Measurements from ENCODE around the gene PCK2.

PCK2 gene

GRCh38 chr14:24056800-24057184 is 37.3 kb upstream of the PCK2 start:
- no peak overlapping the region for H3K4me3 ChIP-seq (ENCODE audit: low read depth, low read length)
- ChIA-PET CTCF (interaction anchor here (0.6 to 8.9 kb wide), 12 partner anchors 13 to 251 kb away, joined by 3 to 247 read pairs (median 12); partner anchors contain the start of genes CIDEB, CPNE6, DCAF11 and IRF9), POLR2A (interaction anchor here (2.0 to 2.3 kb wide), 4 partner anchors 33 to 104 kb away, joined by 9 to 22 read pairs (median 17); partner anchors contain the start of genes IRF9 and PCK2)
- no peaks in the 10 kb centered on the region for H3K9me3 ChIP-seq (ENCODE audit: control insufficient read depth, insufficient read depth, low read depth, low read length)
- no peaks in the 10 kb centered on the region for H3K4me1 ChIP-seq (ENCODE audit: control insufficient read depth, insufficient read depth, low read length)
- TF ChIP-seq ZNF433 (tag by site-specific recombination; IDR thresholded peaks at IDR 0.05; ENCODE audit: low read depth) (no peak), INSM2 (tag by site-specific recombination; IDR thresholded peaks at IDR 0.05) (no peak), ZNF555 (tag by site-specific recombination; conservative IDR thresholded peaks at IDR 0.05) (no peak), ZNF777 (tag by site-specific recombination; IDR thresholded peaks at IDR 0.05; ENCODE audit: borderline replicate concordance) (no peak), MEIS1 (CRISPR knock-in tag; IDR thresholded peaks at IDR 0.05; ENCODE audit: borderline replicate concordance) (no peak), WT1 (tag by site-specific recombination; IDR thresholded peaks at IDR 0.05) (no peak), ZNF169 (tag by site-specific recombination; IDR thresholded peaks at IDR 0.05) (no peak), ZNF548 (tag by site-specific recombination; IDR thresholded peaks at IDR 0.05) (no peak), ZNF292 (tag by site-specific recombination; IDR thresholded peaks at IDR 0.05; ENCODE audit: borderline replicate concordance, low read depth) (no peak), ZSCAN5A (tag by site-specific recombination; IDR thresholded peaks at IDR 0.05) (no peak), ZIC2 (tag by site-specific recombination; IDR thresholded peaks at IDR 0.05) (no peak), ZBTB10 (tag by site-specific recombination; IDR thresholded peaks at IDR 0.05) (no peak), ZNF280C (tag by site-specific recombination; IDR thresholded peaks at IDR 0.05) (no peak), ZSCAN4 (tag by site-specific recombination; IDR thresholded peaks at IDR 0.05) (no peak), ZNF792 (tag by site-specific recombination; IDR thresholded peaks at IDR 0.05) (no peak)
- H3K27ac ChIP-seq (ENCODE audit: extremely low read depth, low read depth, low read length) = no peak overlapping the region
- no peaks in the 10 kb centered on the region for H3K36me3 ChIP-seq (ENCODE audit: control insufficient read depth in 2 of 2, insufficient read depth in 1 of 2, low read length in 2 of 2)

GRCh38 chr14:24057271-24057670 is 36.8 kb upstream of the PCK2 start:
- ChIA-PET POLR2A (interaction anchor here (1.6 to 2.3 kb wide), 5 partner anchors 33 to 104 kb away, joined by 5 to 22 read pairs (median 17); partner anchors contain the start of genes IRF9 and PCK2), CTCF (interaction anchor here (0.7 to 8.9 kb wide), 14 partner anchors 12 to 750 kb away, joined by 3 to 247 read pairs (median 15); partner anchors contain the start of genes CPNE6, DCAF11, IRF9 and NRL)
- no peak overlapping the region for H3K4me3 ChIP-seq (ENCODE audit: low read depth, low read length)
- H3K4me1 ChIP-seq (ENCODE audit: control insufficient read depth, insufficient read depth, low read length) = no peaks in the 10 kb centered on the region
- H3K36me3 ChIP-seq (ENCODE audit: control insufficient read depth in 2 of 2, insufficient read depth in 1 of 2, low read length in 2 of 2) = no peaks in the 10 kb centered on the region
- no peak overlapping the region for H3K27ac ChIP-seq (ENCODE audit: extremely low read depth, low read depth, low read length)
- TF ChIP-seq ZNF521 (tag by site-specific recombination; IDR thresholded peaks at IDR 0.05) (no peak), GLI2 (tag by site-specific recombination; IDR thresholded peaks at IDR 0.05; ENCODE audit: borderline replicate concordance, low read depth) (no peak), YY1 (tag by site-specific recombination; IDR thresholded peaks at IDR 0.05) (no peak), KLF7 (tag by site-specific recombination; IDR thresholded peaks at IDR 0.05; ENCODE audit: borderline replicate concordance) (no peak), ZNF146 (tag by site-specific recombination; IDR thresholded peaks at IDR 0.05) (no peak), ZNF677 (tag by site-specific recombination; IDR thresholded peaks at IDR 0.05) (no peak), ZNF626 (tag by site-specific recombination; IDR thresholded peaks at IDR 0.05) (no peak)
- H3K9me3 ChIP-seq (ENCODE audit: control insufficient read depth, insufficient read depth, low read depth, low read length) = no peaks in the 10 kb centered on the region

All from HEK293 (cell line).